HL-60/S4 treated with retinoic acid at 250 ng/mL for 4 days and 3 days (cell line): ENCODE data around the gene EDC3.

Experiments
- in situ Hi-C: fragments of 300-500 bp; cut with MboI; formaldehyde crosslinking; loops from 2 replicates; pipeline ENCODE4 v1.7.0; 2022; ENCODE audit warnings: low sequenced_read_pairs

Gene EDC3

GRCh38 chr15:74653426-74654102, 42.3 kb downstream of the EDC3 start:
- in situ Hi-C loops = no loop called here

- in situ Hi-C loops = no loop called here
Observed at GRCh38 chr15:74651242-74651741, 44.5 kb downstream of the EDC3 start.

- in situ Hi-C loops = loop anchor here (25.0 kb wide), 1 partner anchor 114 kb away; no protein-coding TSS in a partner anchor
Observed at GRCh38 chr15:74648051-74648842, 47.6 kb downstream of the EDC3 start.

GRCh38 chr15:74646480-74646879, 49.3 kb downstream of the EDC3 start:
- in situ Hi-C loops = loop anchor here (25.0 kb wide), 1 partner anchor 116 kb away; no protein-coding TSS in a partner anchor

GRCh38 chr15:74643665-74644204, 52.1 kb downstream of the EDC3 start:
- in situ Hi-C loops = loop anchor here (25.0 kb wide), 1 partner anchor 119 kb away; no protein-coding TSS in a partner anchor

- in situ Hi-C loops = loop anchor here (25.0 kb wide), 1 partner anchor 119 kb away; no protein-coding TSS in a partner anchor
Observed at GRCh38 chr15:74642734-74643664, 52.8 kb downstream of the EDC3 start.

GRCh38 chr15:74642348-74642733, 53.5 kb downstream of the EDC3 start:
- in situ Hi-C loops = loop anchor here (25.0 kb wide), 1 partner anchor 120 kb away; no protein-coding TSS in a partner anchor

GRCh38 chr15:74641151-74641550, 54.7 kb downstream of the EDC3 start:
- in situ Hi-C loops = loop anchor here (25.0 kb wide), 1 partner anchor 121 kb away; no protein-coding TSS in a partner anchor

GRCh38 chr15:74636984-74637383, 58.8 kb downstream of the EDC3 start:
- in situ Hi-C loops = loop anchor here (10.0 to 25.0 kb wide), 2 partner anchors 125 to 308 kb away; no protein-coding TSS in a partner anchor

GRCh38 chr15:74635228-74635627, 60.6 kb downstream of the EDC3 start:
- in situ Hi-C loops = loop anchor here (10.0 to 25.0 kb wide), 2 partner anchors 127 to 310 kb away; no protein-coding TSS in a partner anchor

GRCh38 chr15:74633781-74634180, 62.0 kb downstream of the EDC3 start:
- in situ Hi-C loops = loop anchor here (10.0 to 25.0 kb wide), 2 partner anchors 129 to 311 kb away; no protein-coding TSS in a partner anchor

GRCh38 chr15:74632601-74633000, 63.2 kb downstream of the EDC3 start:
- in situ Hi-C loops = loop anchor here (10.0 to 25.0 kb wide), 2 partner anchors 130 to 312 kb away; no protein-coding TSS in a partner anchor

GRCh38 chr15:74631935-74632560, 63.8 kb downstream of the EDC3 start:
- in situ Hi-C loops = loop anchor here (10.0 to 25.0 kb wide), 2 partner anchors 130 to 313 kb away; no protein-coding TSS in a partner anchor

- in situ Hi-C loops = loop anchor here (10.0 to 25.0 kb wide), 2 partner anchors 131 to 313 kb away; no protein-coding TSS in a partner anchor
Observed at GRCh38 chr15:74631408-74631807, 64.4 kb downstream of the EDC3 start.

GRCh38 chr15:74631087-74631385, 64.8 kb downstream of the EDC3 start:
- in situ Hi-C loops = loop anchor here (10.0 to 25.0 kb wide), 2 partner anchors 131 to 314 kb away; no protein-coding TSS in a partner anchor

GRCh38 chr15:74630284-74631086, 65.3 kb downstream of the EDC3 start:
- in situ Hi-C loops = loop anchor here (10.0 to 25.0 kb wide), 2 partner anchors 132 to 314 kb away; no protein-coding TSS in a partner anchor

- in situ Hi-C loops = loop anchor here (10.0 to 25.0 kb wide), 3 partner anchors 133 to 315 kb away; no protein-coding TSS in a partner anchor
Observed at GRCh38 chr15:74629696-74630095, 66.1 kb downstream of the EDC3 start.

GRCh38 chr15:74628949-74629348, 66.9 kb downstream of the EDC3 start:
- in situ Hi-C loops = loop anchor here (10.0 to 25.0 kb wide), 2 partner anchors 133 to 254 kb away; no protein-coding TSS in a partner anchor
